Breast epithelium (tissue), 4 donors: Measurements from ENCODE around the gene FRMD4A. TPM values are rescaled to one million over a fixed set of nuclear protein-coding genes. Genes with fewer than 3 reads are reported as not detected.

Source experiments
- DNase-seq, 2 donors: peaks; one replicate each; pipeline ENCODE4 v3.0.0-alpha.2; 2019; ENCODE audit warnings: low spot score in 2 of 2
- H3K27ac ChIP-seq, 2 donors: fragments of 200-600 bp; sonication (generic) in 1 of 2; one replicate each; pipeline ENCODE4 v1.5.1; 2016 to 2019; ENCODE audit warnings: mild to moderate bottlenecking in 1 of 2
- H3K27me3 ChIP-seq, 2 donors: fragments of 200-600 bp; sonication (generic) in 1 of 2; one replicate each; pipeline versions ENCODE4 v1.5.1 to v1.6.0; 2017 to 2019; ENCODE audit warnings: control low read depth in 1 of 2, mild to moderate bottlenecking in 1 of 2
- H3K36me3 ChIP-seq: fragments of 200-600 bp; one replicate; pipeline ENCODE4 v1.5.1; 2019
- H3K4me1 ChIP-seq, 2 donors: fragments of 200-600 bp; sonication (generic); one replicate each; pipeline ENCODE4 v1.5.1; 2016 to 2019; ENCODE audit warnings: control low read depth in 1 of 2
- H3K4me3 ChIP-seq, 3 donors: fragments of 200-600 bp; sonication (generic); 1 replicate in 2 of 3; 2 replicates in 1 of 3; pipeline ENCODE4 v1.5.1; 2016 to 2019; ENCODE audit warnings: mild to moderate bottlenecking in 3 of 3, moderate library complexity in 2 of 3
- H3K9me3 ChIP-seq, 2 donors: fragments of 200-600 bp; sonication (generic) in 1 of 2; one replicate each; pipeline ENCODE4 v1.5.1; 2016 to 2019; ENCODE audit warnings: control low read depth in 1 of 2
- POLR2A ChIP-seq: fragments of 450-650 bp; IDR thresholded peaks from one replicate; pipeline ENCODE4 v1.6.1; 2016; ENCODE audit warnings: antibody characterized with exemption, mild to moderate bottlenecking, moderate library complexity
- POLR2AphosphoS5 ChIP-seq, 3 donors: sonication (generic); formaldehyde crosslinking; IDR thresholded peaks; one replicate each; pipeline ENCODE4 v1.6.1; 2017; ENCODE audit warnings: antibody characterized with exemption in 3 of 3
- intact Hi-C: fragments of 100-400 bp; cut with DNase I; formaldehyde crosslinking; loops from one replicate; pipeline ENCODE4 v1.15.1; 2023; ENCODE audit warnings: low total_unique reads
- total RNA-seq, 3 donors: library from RNA; depleted of rRNA; stranded (reverse); fragments of >200 nt; gene quantifications; one replicate each; pipeline ENCODE4 v1.1.0, GENCODE V29; 2016
- TF ChIP-seq, protein P1 (sequence below), 3 donors: fragments of 450-650 bp; IDR thresholded peaks; one replicate each; pipeline ENCODE4 v1.5.1; 2016 to 2017; ENCODE audit warnings: antibody characterized with exemption in 3 of 3, mild to moderate bottlenecking in 3 of 3, moderate library complexity in 3 of 3

The FRMD4A gene
- total RNA-seq, 3 donors from 2014 or later, result 27.5 to 107 (median 34.4) TPM

DNA sequence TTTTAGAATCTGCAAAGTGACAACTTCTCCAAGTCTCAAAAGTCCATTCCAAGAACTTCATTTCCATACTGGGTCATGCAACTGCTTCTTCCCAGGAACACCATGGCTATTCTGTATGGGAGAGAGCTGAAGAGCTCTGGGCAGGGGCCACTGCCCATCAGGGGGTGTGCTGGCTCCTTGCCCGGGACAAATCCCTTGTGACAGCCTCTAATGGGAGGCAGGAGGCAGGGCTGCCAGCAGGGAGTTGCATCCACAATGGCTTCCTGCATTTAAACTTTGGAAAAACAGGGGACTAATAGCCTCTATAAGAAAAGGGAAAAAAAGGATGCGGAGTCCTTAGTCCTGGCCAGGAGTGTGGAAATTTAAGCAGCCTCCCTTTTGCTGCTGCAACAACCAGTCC, 18.4 kb upstream of the FRMD4A start:
- H3K9me3 ChIP-seq, result no peaks in the 10 kb centered on the region
- DNase-seq, result no peak
- H3K4me1 ChIP-seq, result no peaks in the 10 kb centered on the region
- TF ChIP-seq POLR2AphosphoS5 (IDR thresholded peaks at IDR 0.05) (no peak), POLR2A (no peak)
- TF ChIP-seq, protein P1, sequence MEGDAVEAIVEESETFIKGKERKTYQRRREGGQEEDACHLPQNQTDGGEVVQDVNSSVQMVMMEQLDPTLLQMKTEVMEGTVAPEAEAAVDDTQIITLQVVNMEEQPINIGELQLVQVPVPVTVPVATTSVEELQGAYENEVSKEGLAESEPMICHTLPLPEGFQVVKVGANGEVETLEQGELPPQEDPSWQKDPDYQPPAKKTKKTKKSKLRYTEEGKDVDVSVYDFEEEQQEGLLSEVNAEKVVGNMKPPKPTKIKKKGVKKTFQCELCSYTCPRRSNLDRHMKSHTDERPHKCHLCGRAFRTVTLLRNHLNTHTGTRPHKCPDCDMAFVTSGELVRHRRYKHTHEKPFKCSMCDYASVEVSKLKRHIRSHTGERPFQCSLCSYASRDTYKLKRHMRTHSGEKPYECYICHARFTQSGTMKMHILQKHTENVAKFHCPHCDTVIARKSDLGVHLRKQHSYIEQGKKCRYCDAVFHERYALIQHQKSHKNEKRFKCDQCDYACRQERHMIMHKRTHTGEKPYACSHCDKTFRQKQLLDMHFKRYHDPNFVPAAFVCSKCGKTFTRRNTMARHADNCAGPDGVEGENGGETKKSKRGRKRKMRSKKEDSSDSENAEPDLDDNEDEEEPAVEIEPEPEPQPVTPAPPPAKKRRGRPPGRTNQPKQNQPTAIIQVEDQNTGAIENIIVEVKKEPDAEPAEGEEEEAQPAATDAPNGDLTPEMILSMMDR (IDR thresholded peaks at IDR 0.05), result no peak
- intact Hi-C loops, result loop anchor here (10.0 kb wide), 1 partner anchor 1704 kb away; no protein-coding TSS in a partner anchor
- no peak overlapping the region for H3K4me3 ChIP-seq
- no peak overlapping the region for H3K27ac ChIP-seq
- no peaks in the 10 kb centered on the region for H3K27me3 ChIP-seq
- H3K36me3 ChIP-seq, result no peaks in the 10 kb centered on the region

DNA sequence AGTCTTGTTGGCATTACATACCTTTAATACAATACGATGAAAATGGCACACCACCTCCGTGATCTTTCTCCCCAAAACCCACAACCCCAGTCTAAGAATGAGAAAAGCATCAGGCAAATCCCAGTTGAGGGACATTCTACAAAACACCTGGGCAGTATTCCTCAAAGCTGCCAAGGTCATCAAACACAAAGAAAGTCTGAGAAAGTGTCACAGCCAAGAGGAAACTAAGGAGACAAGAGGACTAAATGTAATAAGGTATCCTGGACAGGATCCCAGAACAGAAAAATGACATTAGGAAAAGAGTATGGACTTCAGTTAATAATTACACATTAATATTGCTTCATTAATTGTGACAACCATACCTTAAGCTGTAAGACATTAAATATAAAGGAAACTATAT, 14.5 kb upstream of the FRMD4A start:
- no peaks in the 10 kb centered on the region for H3K36me3 ChIP-seq
- intact Hi-C loops, result loop anchor here (10.0 kb wide), 1 partner anchor 1700 kb away; no protein-coding TSS in a partner anchor
- TF ChIP-seq, protein P1 (IDR thresholded peaks at IDR 0.05), result no peak
- no peak for TF ChIP-seq POLR2A
- no peak for TF ChIP-seq POLR2AphosphoS5 (IDR thresholded peaks at IDR 0.05)
- H3K4me1 ChIP-seq, result no peaks in the 10 kb centered on the region
- no peak overlapping the region for H3K27ac ChIP-seq
- no peak for DNase-seq
- H3K4me3 ChIP-seq, result no peak overlapping the region
- no peaks in the 10 kb centered on the region for H3K27me3 ChIP-seq
- H3K9me3 ChIP-seq, result no peaks in the 10 kb centered on the region

DNA sequence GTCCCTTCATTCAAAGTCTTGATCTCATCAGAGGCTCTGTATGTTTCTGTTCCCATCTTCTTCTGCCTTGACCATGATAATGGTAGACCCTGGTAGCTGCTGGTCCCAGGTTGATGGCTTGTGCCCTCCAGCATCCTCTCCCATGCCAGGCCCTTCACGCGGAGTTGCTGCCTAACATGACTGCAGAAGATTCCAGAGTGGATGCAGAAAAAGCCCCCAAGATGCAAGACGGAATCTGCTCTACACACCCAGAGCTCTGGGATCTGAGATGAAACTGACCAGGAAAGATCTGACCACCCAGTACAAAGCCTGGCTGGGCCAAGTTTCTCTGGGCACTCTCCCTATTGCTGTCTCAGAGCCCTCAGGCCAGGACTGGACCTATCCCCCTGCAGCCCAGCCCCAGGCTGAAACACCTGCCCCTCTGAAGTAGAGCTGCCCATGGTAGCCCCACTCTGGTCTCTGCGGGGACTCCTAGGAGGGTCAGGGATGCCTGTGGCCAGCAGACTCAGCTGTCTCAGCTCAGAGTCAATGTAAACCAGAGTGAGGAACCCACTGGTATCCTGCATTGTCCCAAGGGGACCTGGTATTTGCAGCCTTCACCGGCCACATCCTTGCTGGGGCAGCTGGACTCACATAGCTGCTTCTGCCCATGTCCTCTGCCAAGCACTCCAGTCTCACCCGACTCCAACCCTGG, 9.5 kb upstream of the FRMD4A start:
- Histone ChIP-seq H3K4me3 (no peak overlapping the region), H3K27ac (no peak overlapping the region), H3K27me3 (no peaks in the 10 kb centered on the region), H3K4me1 (no peaks in the 10 kb centered on the region), H3K9me3 (no peaks in the 10 kb centered on the region), H3K36me3 (no peaks in the 10 kb centered on the region)
- DNase-seq, result no peak
- TF ChIP-seq POLR2A (no peak), POLR2AphosphoS5 (IDR thresholded peaks at IDR 0.05) (no peak)
- TF ChIP-seq, protein P1 (IDR thresholded peaks at IDR 0.05), result no peak
- intact Hi-C loops, result loop anchor here (10.0 kb wide), 1 partner anchor 1695 kb away; no protein-coding TSS in a partner anchor

DNA sequence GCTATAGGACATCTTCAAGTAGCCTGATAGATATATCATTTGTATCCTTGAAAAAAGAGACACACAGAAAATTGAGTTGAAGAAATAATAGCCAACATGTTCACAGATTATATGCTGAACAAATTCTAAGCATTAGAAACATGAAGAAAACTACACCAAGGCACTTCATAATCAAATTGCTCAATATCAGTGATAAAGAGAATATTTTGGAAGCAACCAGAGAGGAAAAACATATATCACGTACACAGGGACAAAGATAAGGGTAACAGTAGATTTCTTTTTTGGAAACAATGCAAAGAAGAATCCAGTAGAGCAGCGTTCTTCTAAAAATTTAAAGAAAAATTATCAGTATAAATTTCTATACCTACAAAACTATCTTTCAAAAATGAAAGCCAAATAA, 6.0 kb upstream of the FRMD4A start:
- H3K4me1 ChIP-seq, result no peaks in the 10 kb centered on the region
- no peaks in the 10 kb centered on the region for H3K27me3 ChIP-seq
- no peaks in the 10 kb centered on the region for H3K9me3 ChIP-seq
- no peak overlapping the region for H3K4me3 ChIP-seq
- H3K36me3 ChIP-seq, result no peaks in the 10 kb centered on the region
- intact Hi-C loops, result no loop called here
- no peak for DNase-seq
- TF ChIP-seq, protein P1 (IDR thresholded peaks at IDR 0.05), result no peak
- no peak overlapping the region for H3K27ac ChIP-seq

DNA sequence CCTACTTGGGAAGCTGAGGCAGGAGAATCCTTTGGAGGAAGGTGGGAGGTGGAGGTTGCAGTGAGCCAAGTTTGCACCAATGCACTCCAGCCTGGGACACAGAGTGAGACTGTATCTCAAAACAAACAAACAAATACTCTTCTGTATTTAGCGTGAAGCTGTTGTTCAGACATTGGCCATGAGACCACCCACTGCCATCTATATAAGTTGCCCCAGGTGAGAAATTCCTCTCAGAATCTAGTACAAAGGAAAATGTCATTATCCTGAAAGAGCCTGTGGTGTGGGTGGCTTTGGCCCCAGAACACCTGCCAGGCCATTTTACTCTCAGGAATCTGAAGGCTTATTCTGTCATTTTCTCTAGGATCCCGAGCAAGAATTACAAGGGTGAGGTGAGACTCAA, 4.0 kb upstream of the FRMD4A start:
- no peak for DNase-seq
- no peak overlapping the region for H3K4me3 ChIP-seq
- H3K27ac ChIP-seq, result no peak overlapping the region
- H3K4me1 ChIP-seq, result no peaks in the 10 kb centered on the region
- intact Hi-C loops, result no loop called here
- peaks cover 0 to 6% of the 10 kb centered on the region in 2 donors for H3K27me3 ChIP-seq
- no peaks in the 10 kb centered on the region for H3K36me3 ChIP-seq
- no peaks in the 10 kb centered on the region for H3K9me3 ChIP-seq
- TF ChIP-seq POLR2AphosphoS5 (IDR thresholded peaks at IDR 0.05) (no peak), POLR2A (no peak)
- TF ChIP-seq, protein P1 (IDR thresholded peaks at IDR 0.05), result no peak
